MM.1S (cell line): Measurements from ENCODE around the gene IL7R.

ENCODE experiments used
- DNase-seq: peaks from one replicate; pipeline ENCODE4 v3.0.0-alpha.2; 2015
- H2AFZ ChIP-seq: fragments of 300-600 bp; sonication (generic); 2 replicates; pipeline ENCODE4 v1.6.0; 2016; ENCODE audit warnings: antibody characterized with exemption, low read length
- H3F3A ChIP-seq: fragments of 300-600 bp; sonication (generic); 2 replicates; pipeline ENCODE4 v1.6.1; 2016; ENCODE audit warnings: mild to moderate bottlenecking, antibody characterized with exemption, low read length, moderate library complexity, mixed read lengths; ENCODE audit not compliant: insufficient read depth
- H3K27ac ChIP-seq: fragments of 300-600 bp; sonication (generic); 2 replicates; pipeline ENCODE4 v1.5.1; 2016; ENCODE audit warnings: mild to moderate bottlenecking, low read length
- H3K27me3 ChIP-seq: fragments of 300-600 bp; sonication (generic); replicated peaks from 2 replicates; pipeline ENCODE4 v1.6.0; 2016; ENCODE audit warnings: low read length; ENCODE audit not compliant: insufficient read depth
- H3K36me3 ChIP-seq: fragments of 300-600 bp; sonication (generic); replicated peaks from 2 replicates; pipeline ENCODE4 v1.6.1; 2016; ENCODE audit warnings: mild to moderate bottlenecking, low read length, mixed read lengths; ENCODE audit not compliant: insufficient read depth
- H3K4me1 ChIP-seq: fragments of 300-600 bp; sonication (generic); 2 replicates; pipeline ENCODE4 v1.6.1; 2016; ENCODE audit warnings: low read length, mixed read lengths
- H3K4me2 ChIP-seq: fragments of 300-600 bp; sonication (generic); 2 replicates; pipeline ENCODE4 v1.6.0; 2016; ENCODE audit warnings: low read depth, low read length
- H3K4me3 ChIP-seq: fragments of 300-600 bp; sonication (generic); 2 replicates; pipeline ENCODE4 v1.5.1; 2016; ENCODE audit warnings: low read length, mixed read lengths
- H3K79me2 ChIP-seq: fragments of 300-600 bp; sonication (generic); 2 replicates; pipeline ENCODE4 v1.6.1; 2016; ENCODE audit warnings: mixed run types, low read length, mixed read lengths
- H3K9ac ChIP-seq: fragments of 300-600 bp; sonication (generic); 2 replicates; pipeline ENCODE4 v1.6.1; 2016; ENCODE audit warnings: low read length, mixed read lengths
- H3K9me2 ChIP-seq: fragments of 300-600 bp; sonication (generic); replicated peaks from 2 replicates; pipeline ENCODE4 v1.6.1; 2016; ENCODE audit warnings: mild to moderate bottlenecking, low read length, mixed read lengths; ENCODE audit not compliant: insufficient read depth
- H3K9me3 ChIP-seq: fragments of 300-600 bp; sonication (generic); replicated peaks from 2 replicates; pipeline ENCODE4 v1.6.1; 2016; ENCODE audit warnings: mild to moderate bottlenecking, low read length, mixed read lengths; ENCODE audit not compliant: insufficient read depth
- H4K20me1 ChIP-seq: fragments of 300-600 bp; sonication (generic); 2 replicates; pipeline ENCODE4 v1.6.1; 2016; ENCODE audit warnings: mild to moderate bottlenecking, low read length, moderate library complexity, mixed read lengths; ENCODE audit not compliant: insufficient read depth
- EZH2 ChIP-seq: fragments of 300-600 bp; sonication (generic); optimal IDR thresholded peaks from 2 replicates; pipeline ENCODE3; 2017; ENCODE audit warnings: low read depth, mild to moderate bottlenecking, antibody characterized with exemption, low read length, mixed read lengths
- EZH2phosphoT487 ChIP-seq: fragments of 300-600 bp; sonication (generic); IDR thresholded peaks from 2 replicates; pipeline ENCODE4 v1.6.1; 2018; ENCODE audit warnings: antibody characterized with exemption, low read length
- TF ChIP-seq, protein P1 (sequence below): fragments of 300-600 bp; sonication (generic); IDR thresholded peaks from 2 replicates; pipeline ENCODE4 v1.5.1; 2016; ENCODE audit warnings: antibody characterized with exemption, low read length, mixed read lengths

The IL7R gene

DNA sequence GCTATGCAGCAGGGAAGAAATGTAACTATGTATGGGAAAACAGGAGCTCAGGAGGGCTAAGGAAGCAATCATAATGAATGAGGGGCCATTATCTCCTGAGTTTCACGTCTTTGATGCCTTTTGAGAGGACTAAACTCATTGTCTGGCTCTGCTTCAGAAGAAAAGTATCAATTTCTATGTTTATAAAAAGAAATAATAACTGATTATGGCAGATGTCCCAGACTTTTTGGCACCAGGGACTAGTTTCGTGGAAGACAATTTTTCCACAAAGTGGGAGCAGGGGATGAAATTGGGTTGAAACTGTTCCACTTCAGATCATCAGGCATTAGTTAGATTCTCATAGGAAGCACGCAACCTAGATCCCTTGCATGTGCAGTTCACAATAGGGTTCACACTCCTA lies 8.7 kb upstream of the IL7R start:
- no peak overlapping the region for H3K27ac ChIP-seq
- DNase-seq: no peak
- peaks cover 11% of the 10 kb centered on the region for H3K4me1 ChIP-seq
- no peaks in the 10 kb centered on the region for H3K79me2 ChIP-seq
- H3K27me3 ChIP-seq: no peaks in the 10 kb centered on the region
- H3K4me2 ChIP-seq: no peak overlapping the region
- H3F3A ChIP-seq: no peaks in the 10 kb centered on the region
- H3K4me3 ChIP-seq: no peak overlapping the region
- no peaks in the 10 kb centered on the region for H3K9me2 ChIP-seq
- TF ChIP-seq, protein P1, sequence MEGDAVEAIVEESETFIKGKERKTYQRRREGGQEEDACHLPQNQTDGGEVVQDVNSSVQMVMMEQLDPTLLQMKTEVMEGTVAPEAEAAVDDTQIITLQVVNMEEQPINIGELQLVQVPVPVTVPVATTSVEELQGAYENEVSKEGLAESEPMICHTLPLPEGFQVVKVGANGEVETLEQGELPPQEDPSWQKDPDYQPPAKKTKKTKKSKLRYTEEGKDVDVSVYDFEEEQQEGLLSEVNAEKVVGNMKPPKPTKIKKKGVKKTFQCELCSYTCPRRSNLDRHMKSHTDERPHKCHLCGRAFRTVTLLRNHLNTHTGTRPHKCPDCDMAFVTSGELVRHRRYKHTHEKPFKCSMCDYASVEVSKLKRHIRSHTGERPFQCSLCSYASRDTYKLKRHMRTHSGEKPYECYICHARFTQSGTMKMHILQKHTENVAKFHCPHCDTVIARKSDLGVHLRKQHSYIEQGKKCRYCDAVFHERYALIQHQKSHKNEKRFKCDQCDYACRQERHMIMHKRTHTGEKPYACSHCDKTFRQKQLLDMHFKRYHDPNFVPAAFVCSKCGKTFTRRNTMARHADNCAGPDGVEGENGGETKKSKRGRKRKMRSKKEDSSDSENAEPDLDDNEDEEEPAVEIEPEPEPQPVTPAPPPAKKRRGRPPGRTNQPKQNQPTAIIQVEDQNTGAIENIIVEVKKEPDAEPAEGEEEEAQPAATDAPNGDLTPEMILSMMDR: no peak
- TF ChIP-seq EZH2phosphoT487: no peak
- TF ChIP-seq EZH2: no peak
- no peak overlapping the region for H2AFZ ChIP-seq
- no peaks in the 10 kb centered on the region for H3K9me3 ChIP-seq
- no peaks in the 10 kb centered on the region for H4K20me1 ChIP-seq
- H3K36me3 ChIP-seq: no peaks in the 10 kb centered on the region
- no peak overlapping the region for H3K9ac ChIP-seq

DNA sequence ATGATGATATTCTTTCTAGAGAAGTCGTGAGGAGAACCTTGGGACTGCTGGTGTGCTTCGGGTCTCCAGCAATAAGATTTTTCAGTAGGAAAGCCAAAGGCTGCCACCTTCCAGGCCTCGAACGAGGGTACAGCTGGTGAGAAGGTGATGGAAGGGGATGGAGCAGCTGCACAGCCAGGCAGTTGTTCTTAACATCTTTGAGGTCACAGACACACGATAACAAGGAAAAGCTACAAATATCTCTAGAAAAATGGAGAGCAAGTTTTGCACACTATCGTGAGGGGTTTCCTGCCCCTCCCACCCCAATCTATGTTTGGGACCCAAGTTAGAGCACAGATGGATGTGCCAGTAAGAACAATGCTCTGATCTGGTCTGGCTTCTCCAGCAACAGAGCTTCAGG lies 6.8 kb upstream of the IL7R start:
- no peak overlapping the region for H2AFZ ChIP-seq
- H3K4me1 ChIP-seq: peaks cover 12% of the 10 kb centered on the region
- no peaks in the 10 kb centered on the region for H3K9me3 ChIP-seq
- no peak overlapping the region for H3K4me2 ChIP-seq
- TF ChIP-seq EZH2 (no peak), EZH2phosphoT487 (no peak)
- TF ChIP-seq, protein P1: no peak
- no peaks in the 10 kb centered on the region for H3K36me3 ChIP-seq
- no peaks in the 10 kb centered on the region for H3K27me3 ChIP-seq
- H3K4me3 ChIP-seq: no peak overlapping the region
- no peak overlapping the region for H3K27ac ChIP-seq
- H3K9ac ChIP-seq: no peak overlapping the region
- no peak for DNase-seq
- no peaks in the 10 kb centered on the region for H3F3A ChIP-seq
- no peaks in the 10 kb centered on the region for H3K79me2 ChIP-seq
- H3K9me2 ChIP-seq: no peaks in the 10 kb centered on the region
- H4K20me1 ChIP-seq: no peaks in the 10 kb centered on the region

DNA sequence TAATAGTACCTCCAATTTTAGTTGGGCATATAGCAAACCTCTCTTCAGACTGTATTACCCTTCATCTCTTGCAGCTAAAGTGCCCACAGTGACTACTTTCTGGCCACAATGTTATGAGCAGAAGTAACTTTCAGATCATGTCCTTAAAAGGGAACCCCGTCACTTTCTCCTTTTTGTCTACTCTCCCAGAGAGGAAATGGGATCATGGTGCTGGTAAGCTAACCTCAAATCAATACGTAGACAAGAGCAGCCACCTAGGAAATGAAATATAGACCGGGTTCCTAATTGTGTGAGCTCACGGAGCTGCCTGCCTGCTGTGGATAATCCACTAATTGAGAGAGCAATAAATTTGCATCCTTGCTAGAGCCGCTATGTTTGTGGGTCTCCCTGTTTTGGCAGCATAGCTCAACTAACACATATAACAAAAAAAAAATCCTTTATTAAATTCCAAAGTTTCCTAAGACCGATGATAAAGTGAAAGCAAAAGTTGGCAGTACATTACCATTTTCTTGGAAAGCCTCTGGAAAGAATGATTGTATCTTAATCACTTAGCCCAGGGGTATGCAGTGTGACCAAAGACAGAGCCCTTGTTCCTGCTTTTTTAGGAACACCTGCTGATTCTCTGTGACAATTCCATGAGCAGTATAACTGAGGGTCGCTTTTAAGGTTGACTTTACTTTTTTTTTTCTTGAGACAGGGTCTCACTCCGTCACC lies 5.6 kb upstream of the IL7R start:
- H3K9me2 ChIP-seq: no peaks in the 10 kb centered on the region
- no peaks in the 10 kb centered on the region for H3K9me3 ChIP-seq
- H3K27ac ChIP-seq: no peak overlapping the region
- H3K4me3 ChIP-seq: no peak overlapping the region
- H3K36me3 ChIP-seq: no peaks in the 10 kb centered on the region
- H4K20me1 ChIP-seq: no peaks in the 10 kb centered on the region
- no peak overlapping the region for H2AFZ ChIP-seq
- TF ChIP-seq EZH2 (no peak), EZH2phosphoT487 (no peak)
- TF ChIP-seq, protein P1: no peak
- no peak overlapping the region for H3K9ac ChIP-seq
- no peak overlapping the region for H3K4me2 ChIP-seq
- H3K27me3 ChIP-seq: no peaks in the 10 kb centered on the region
- H3F3A ChIP-seq: no peaks in the 10 kb centered on the region
- no peaks in the 10 kb centered on the region for H3K79me2 ChIP-seq
- DNase-seq: no peak
- peaks cover 12% of the 10 kb centered on the region for H3K4me1 ChIP-seq
